ENCODE results near the gene RAB5B.
A peak's percentile ranks its signal among the peaks of the same experiment; 100 is the strongest.
"Not testable (repeated sequence)": the region's sequence is repeated elsewhere in the genome, so short reads cannot be mapped to it uniquely, and the experiment has no call there.

The RAB5B gene

GRCh38 chr12:56040151-56040550, 66.3 kb downstream of the RAB5B start:
- Histone ChIP-seq H3K79me2 (ENCODE audit: insufficient read depth, low read length) (peaks cover 31% of the 10 kb centered on the region), H3K9me3 (ENCODE audit: insufficient read depth, low read length, severe bottlenecking) (no peaks in the 10 kb centered on the region), H2AFZ (ENCODE audit: low read depth, low read length) (no peak overlapping the region), H3K36me3 (ENCODE audit: insufficient read depth, low read length) (peaks cover 30% of the 10 kb centered on the region), H3K27ac (ENCODE audit: low read length) (no peak overlapping the region), H3K4me3 (ENCODE audit: low read depth in 1 of 2, low read length in 2 of 2) (no peak overlapping the region), H3K4me2 (ENCODE audit: insufficient read depth, low read length) (no peak overlapping the region), H4K20me1 (ENCODE audit: insufficient read depth, low read length) (peaks cover 16% of the 10 kb centered on the region), H3K9ac (ENCODE audit: low read depth, low read length) (peak overlapping the region; percentile 74; the same call in 1 of the 2 replicates), H3K4me1 (ENCODE audit: insufficient read depth, low read length) (peaks cover 28% of the 10 kb centered on the region), H3K27me3 (ENCODE audit: insufficient read depth, low read length, poor library complexity) (no peaks in the 10 kb centered on the region)
- ATAC-seq (ENCODE audit: insufficient read depth, low read depth) (no peak), DNase-seq (no peak)
- TF ChIP-seq EZH2 (IDR thresholded peaks at IDR 0.05; ENCODE audit: borderline replicate concordance, low read depth, low read length, severe bottlenecking) (no peak), CTCF (IDR thresholded peaks at IDR 0.05; ENCODE audit: borderline replicate concordance, extremely low read depth, low read length, poor library complexity, severe bottlenecking) (no peak)

GRCh38 chr12:56040963-56041551, 67.2 kb downstream of the RAB5B start:
- Histone ChIP-seq H3K4me2 (ENCODE audit: insufficient read depth, low read length) (peak overlapping the region; percentile 93), H3K36me3 (ENCODE audit: insufficient read depth, low read length) (peaks cover 34% of the 10 kb centered on the region), H3K79me2 (ENCODE audit: insufficient read depth, low read length) (peaks cover 31% of the 10 kb centered on the region), H3K9ac (ENCODE audit: low read depth, low read length) (peak overlapping the region; percentile 74), H4K20me1 (ENCODE audit: insufficient read depth, low read length) (peaks cover 16% of the 10 kb centered on the region), H3K9me3 (ENCODE audit: insufficient read depth, low read length, severe bottlenecking) (no peaks in the 10 kb centered on the region), H2AFZ (ENCODE audit: low read depth, low read length) (peak overlapping the region; percentile 76), H3K4me1 (ENCODE audit: insufficient read depth, low read length) (peaks cover 28% of the 10 kb centered on the region), H3K27ac (ENCODE audit: low read length) (peak overlapping the region; percentile 100), H3K27me3 (ENCODE audit: insufficient read depth, low read length, poor library complexity) (no peaks in the 10 kb centered on the region), H3K4me3 (ENCODE audit: low read depth in 1 of 2, low read length in 2 of 2) (peak overlapping the region; percentile 38 to 76; a peak in 3 of 4 replicates)
- TF ChIP-seq EZH2 (IDR thresholded peaks at IDR 0.05; ENCODE audit: borderline replicate concordance, low read depth, low read length, severe bottlenecking), result no peak
- TF ChIP-seq CTCF (IDR thresholded peaks at IDR 0.05; ENCODE audit: borderline replicate concordance, extremely low read depth, low read length, poor library complexity, severe bottlenecking), result no peak
- peak; percentile 1; the same call in 2 of the 3 replicates for ATAC-seq (ENCODE audit: insufficient read depth, low read depth)
- DNase-seq, result no peak

- Histone ChIP-seq H3K4me1 (ENCODE audit: insufficient read depth, low read length) (peaks cover 28% of the 10 kb centered on the region), H3K9ac (ENCODE audit: low read depth, low read length) (peak within 1 kb of the TSS; percentile 74), H3K27me3 (ENCODE audit: insufficient read depth, low read length, poor library complexity) (no peaks in the 10 kb centered on the region), H3K36me3 (ENCODE audit: insufficient read depth, low read length) (peaks cover 34% of the 10 kb centered on the region), H4K20me1 (ENCODE audit: insufficient read depth, low read length) (peaks cover 16% of the 10 kb centered on the region), H3K27ac (ENCODE audit: low read length) (peak within 1 kb of the TSS; percentile 100), H3K4me2 (ENCODE audit: insufficient read depth, low read length) (peak within 1 kb of the TSS; percentile 93), H2AFZ (ENCODE audit: low read depth, low read length) (peak within 1 kb of the TSS; percentile 99), H3K79me2 (ENCODE audit: insufficient read depth, low read length) (peaks cover 31% of the 10 kb centered on the region), H3K4me3 (ENCODE audit: low read depth in 1 of 2, low read length in 2 of 2) (peak within 1 kb of the TSS; percentile 76 to 81), H3K9me3 (ENCODE audit: insufficient read depth, low read length, severe bottlenecking) (no peaks in the 10 kb centered on the region)
- ATAC-seq (ENCODE audit: insufficient read depth, low read depth) (peak; percentile 94), DNase-seq (peak; percentile 98)
- TF ChIP-seq EZH2 (IDR thresholded peaks at IDR 0.05; ENCODE audit: borderline replicate concordance, low read depth, low read length, severe bottlenecking), result no peak
- TF ChIP-seq CTCF (IDR thresholded peaks at IDR 0.05; ENCODE audit: borderline replicate concordance, extremely low read depth, low read length, poor library complexity, severe bottlenecking), result peak; percentile 73
Measured at GRCh38 chr12:56041552-56042429, 67.9 kb downstream of the RAB5B start, which contains the start of gene RPS26. TSS of gene RPS26 (plus strand) at chr12:56041918. CDS start at chr12:56042167, 249 bp downstream.

GRCh38 chr12:56042430-56042813, 68.5 kb downstream of the RAB5B start:
- H3K36me3 ChIP-seq (ENCODE audit: insufficient read depth, low read length), result peaks cover 34% of the 10 kb centered on the region
- peak overlapping the region; percentile 99 for H2AFZ ChIP-seq (ENCODE audit: low read depth, low read length)
- peaks cover 28% of the 10 kb centered on the region for H3K4me1 ChIP-seq (ENCODE audit: insufficient read depth, low read length)
- DNase-seq; H3K27me3 ChIP-seq (ENCODE audit: insufficient read depth, low read length, poor library complexity); H3K9me3 ChIP-seq (ENCODE audit: insufficient read depth, low read length, severe bottlenecking); ATAC-seq (ENCODE audit: insufficient read depth, low read depth): not testable (repeated sequence)
- H3K27ac ChIP-seq (ENCODE audit: low read length), result peak overlapping the region; percentile 100
- peaks cover 16% of the 10 kb centered on the region for H4K20me1 ChIP-seq (ENCODE audit: insufficient read depth, low read length)
- H3K9ac ChIP-seq (ENCODE audit: low read depth, low read length), result peak overlapping the region; percentile 74
- peak overlapping the region; percentile 93 for H3K4me2 ChIP-seq (ENCODE audit: insufficient read depth, low read length)
- peaks cover 31% of the 10 kb centered on the region for H3K79me2 ChIP-seq (ENCODE audit: insufficient read depth, low read length)
- H3K4me3 ChIP-seq (ENCODE audit: low read depth in 1 of 2, low read length in 2 of 2), result peak overlapping the region; percentile 76 to 81

Measured in DND-41 (cell line).